MCF 10A (cell line): Measurements from ENCODE around the gene TPK1. TPM values are rescaled to one million over a fixed set of nuclear protein-coding genes. Genes with fewer than 3 reads are reported as not detected.

ENCODE experiments used
- BruUV-seq: library from RNA; stranded (reverse); fragments of 400-500 nt; replicated peaks from 2 replicates; lab custom pipeline; 2021; lab: Mats Ljungman, UMichigan
- CTCF ChIA-PET: fragments of 300-600 bp; sonication (Branson Sonifier 250); formaldehyde crosslinking; extraction: SDS; loops from one replicate; lab custom pipeline; 2021; ENCODE audit warnings: antibody characterized with exemption, inconsistent platforms; lab: Yijun Ruan, JAX
- POLR2A ChIA-PET: fragments of 300-600, 350-650 bp; sonication (Branson Sonifier 250); formaldehyde crosslinking; extraction: SDS; loops from one replicate; lab custom pipeline; 2020; ENCODE audit warnings: antibody characterized with exemption, inconsistent platforms; lab: Yijun Ruan, JAX
- DNase-seq: peaks from one replicate; pipeline ENCODE4 v3.0.0-alpha.2; 2018; ENCODE audit not compliant: unreplicated experiment
- H3K27ac Mint-ChIP-seq: one replicate; pipeline ENCODE4 v1.8.0; 2022; ENCODE audit warnings: mild to moderate bottlenecking, low read depth, mixed read lengths; ENCODE audit not compliant: unreplicated experiment
- H3K27me3 Mint-ChIP-seq: one replicate; pipeline ENCODE4 v1.8.0; 2022; ENCODE audit warnings: mixed read lengths; ENCODE audit not compliant: insufficient read depth, unreplicated experiment
- H3K36me3 Mint-ChIP-seq: one replicate; pipeline ENCODE4 v1.8.0; 2022; ENCODE audit warnings: mild to moderate bottlenecking, moderate library complexity, mixed read lengths; ENCODE audit not compliant: insufficient read depth, unreplicated experiment
- H3K4me1 Mint-ChIP-seq: one replicate; pipeline ENCODE4 v1.8.0; 2022; ENCODE audit warnings: mixed read lengths; ENCODE audit not compliant: insufficient read depth, unreplicated experiment
- H3K4me3 Mint-ChIP-seq: one replicate; pipeline ENCODE4 v1.8.0; 2022; ENCODE audit warnings: mild to moderate bottlenecking, moderate library complexity, mixed read lengths; ENCODE audit not compliant: unreplicated experiment
- H3K9me3 Mint-ChIP-seq: one replicate; pipeline ENCODE4 v1.8.0; 2022; ENCODE audit warnings: mixed read lengths; ENCODE audit not compliant: unreplicated experiment
- intact Hi-C: fragments of 100-400 bp; cut with micrococcal nuclease; formaldehyde crosslinking; loops from 2 replicates; pipeline ENCODE4 v1.14.1; 2022
- total RNA-seq: library from RNA; stranded (reverse); gene quantifications from 2 replicates; pipeline ENCODE4 v1.2.3, GENCODE V29; 2022
- TF ChIP-seq, protein P1 (sequence below): fragments of 200-600 bp; IDR thresholded peaks from one replicate; pipeline ENCODE4 v1.8.0; 2022; ENCODE audit warnings: antibody characterized with exemption, mild to moderate bottlenecking; ENCODE audit not compliant: unreplicated experiment

The TPK1 gene
- total RNA-seq, 1 experiment from 2014 or later = 8.8 TPM

DNA sequence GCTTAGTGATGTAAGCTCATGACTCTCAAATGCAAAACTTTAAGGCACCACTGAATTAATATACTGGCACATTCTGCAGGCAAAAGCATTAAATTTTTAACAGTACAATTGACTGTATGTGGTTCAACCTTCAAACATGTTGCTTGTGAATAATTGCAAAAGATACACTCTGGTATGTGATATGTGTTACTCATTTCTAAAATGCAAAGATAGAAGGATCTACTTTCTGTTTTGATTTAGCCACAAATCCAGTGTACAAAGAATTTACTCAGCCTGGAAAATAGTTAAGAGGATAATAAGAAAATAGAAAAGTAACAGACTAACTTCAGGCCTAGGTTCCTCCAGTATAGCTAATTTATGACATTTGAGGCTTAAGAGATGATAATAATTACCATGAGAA is 365.8 kb downstream of the TPK1 start:
- no TSS peak for BruUV-seq
- Mint-ChIP-seq H3K27me3 (no peaks in the 10 kb centered on the region), H3K4me1 (no peaks in the 10 kb centered on the region), H3K9me3 (no peaks in the 10 kb centered on the region), H3K27ac (no peak overlapping the region), H3K4me3 (no peak overlapping the region), H3K36me3 (no peaks in the 10 kb centered on the region)
- CTCF ChIA-PET = no interaction called here
- intact Hi-C loops = no loop called here
- no peak for DNase-seq
- TF ChIP-seq, protein P1, sequence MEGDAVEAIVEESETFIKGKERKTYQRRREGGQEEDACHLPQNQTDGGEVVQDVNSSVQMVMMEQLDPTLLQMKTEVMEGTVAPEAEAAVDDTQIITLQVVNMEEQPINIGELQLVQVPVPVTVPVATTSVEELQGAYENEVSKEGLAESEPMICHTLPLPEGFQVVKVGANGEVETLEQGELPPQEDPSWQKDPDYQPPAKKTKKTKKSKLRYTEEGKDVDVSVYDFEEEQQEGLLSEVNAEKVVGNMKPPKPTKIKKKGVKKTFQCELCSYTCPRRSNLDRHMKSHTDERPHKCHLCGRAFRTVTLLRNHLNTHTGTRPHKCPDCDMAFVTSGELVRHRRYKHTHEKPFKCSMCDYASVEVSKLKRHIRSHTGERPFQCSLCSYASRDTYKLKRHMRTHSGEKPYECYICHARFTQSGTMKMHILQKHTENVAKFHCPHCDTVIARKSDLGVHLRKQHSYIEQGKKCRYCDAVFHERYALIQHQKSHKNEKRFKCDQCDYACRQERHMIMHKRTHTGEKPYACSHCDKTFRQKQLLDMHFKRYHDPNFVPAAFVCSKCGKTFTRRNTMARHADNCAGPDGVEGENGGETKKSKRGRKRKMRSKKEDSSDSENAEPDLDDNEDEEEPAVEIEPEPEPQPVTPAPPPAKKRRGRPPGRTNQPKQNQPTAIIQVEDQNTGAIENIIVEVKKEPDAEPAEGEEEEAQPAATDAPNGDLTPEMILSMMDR = no peak
- POLR2A ChIA-PET = no interaction called here

DNA sequence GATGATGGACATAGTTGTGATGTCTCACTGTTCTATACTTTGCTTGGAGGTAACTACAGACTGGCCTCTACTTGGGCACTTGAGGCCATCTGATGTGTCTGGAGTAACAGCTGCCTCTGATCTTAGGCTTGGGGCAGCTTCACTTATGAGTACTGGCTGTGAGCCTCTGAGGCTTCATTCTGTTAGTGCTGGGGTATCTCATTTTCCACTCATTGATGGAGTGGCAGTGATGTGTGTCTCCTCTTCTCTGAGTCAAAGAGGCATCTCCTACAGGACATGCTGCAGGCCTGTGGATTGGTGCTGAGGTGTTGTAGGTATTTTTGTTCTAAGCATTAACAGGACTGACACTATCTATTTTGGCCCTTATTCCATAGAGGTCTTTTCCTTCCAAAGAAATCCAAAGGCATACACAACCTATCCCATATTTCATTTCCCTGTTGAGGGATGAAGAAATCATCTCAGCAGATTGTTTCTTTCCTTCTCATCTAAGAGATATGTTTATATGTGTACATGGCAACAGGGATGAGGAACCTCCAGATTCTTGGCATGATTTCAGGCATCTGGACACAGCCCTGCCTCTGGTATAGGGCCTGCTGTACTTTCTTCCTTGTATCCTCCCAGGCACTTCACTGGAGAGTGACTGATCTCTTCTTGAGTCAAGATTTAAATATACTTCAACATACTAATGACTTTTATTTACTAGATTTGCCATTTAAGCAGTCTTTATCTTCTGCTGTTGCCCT is 366.7 kb downstream of the TPK1 start:
- Mint-ChIP-seq H3K27me3 (no peaks in the 10 kb centered on the region), H3K36me3 (no peaks in the 10 kb centered on the region), H3K9me3 (no peaks in the 10 kb centered on the region), H3K27ac (no peak overlapping the region), H3K4me3 (no peak overlapping the region), H3K4me1 (no peaks in the 10 kb centered on the region)
- TF ChIP-seq, protein P1 = no peak
- no TSS peak for BruUV-seq
- DNase-seq = peak; percentile 15
- intact Hi-C loops = no loop called here
- POLR2A ChIA-PET = no interaction called here
- CTCF ChIA-PET = no interaction called here

DNA sequence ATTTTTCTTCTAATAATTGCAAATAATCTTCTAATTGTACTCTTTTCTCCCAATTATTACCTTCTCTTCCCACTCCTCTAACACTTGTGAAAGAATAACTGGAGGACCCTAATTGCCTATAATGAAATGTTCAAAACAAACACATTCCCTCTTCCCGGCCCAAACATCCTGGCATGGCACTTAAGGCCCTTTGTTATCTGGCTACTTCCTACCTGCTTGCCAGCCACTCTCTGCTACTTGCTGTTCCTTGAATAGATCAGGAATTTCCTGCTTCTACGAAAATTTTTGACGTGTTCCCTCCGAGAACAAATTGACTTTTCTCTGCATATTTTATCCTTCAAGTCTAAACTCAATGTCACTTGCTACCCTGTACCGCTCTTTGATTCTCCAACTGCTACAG is 376.2 kb downstream of the TPK1 start:
- Mint-ChIP-seq H3K27me3 (no peaks in the 10 kb centered on the region), H3K27ac (no peak overlapping the region), H3K4me3 (no peak overlapping the region), H3K36me3 (no peaks in the 10 kb centered on the region), H3K4me1 (no peaks in the 10 kb centered on the region), H3K9me3 (no peaks in the 10 kb centered on the region)
- CTCF ChIA-PET = no interaction called here
- no peak for DNase-seq
- BruUV-seq = no TSS peak
- intact Hi-C loops = no loop called here
- TF ChIP-seq, protein P1 = no peak
- POLR2A ChIA-PET = no interaction called here

DNA sequence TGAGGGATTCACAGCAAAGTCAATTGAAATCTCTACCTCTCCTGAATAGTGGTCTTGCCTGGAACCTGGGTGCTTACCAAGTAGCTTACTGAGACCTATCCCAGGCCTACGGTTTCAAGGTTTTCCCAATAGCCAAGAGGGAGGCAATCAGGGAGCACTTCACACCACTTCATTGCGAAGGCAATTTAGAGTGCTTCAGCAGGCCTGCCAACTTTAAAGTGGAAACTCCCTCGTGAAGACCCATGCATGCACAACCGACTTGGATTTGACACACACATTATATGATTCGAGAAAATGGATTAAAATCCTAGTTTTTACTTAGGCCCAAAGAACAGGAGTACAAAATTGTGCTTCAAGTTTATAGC is 380.8 kb downstream of the TPK1 start:
- no TSS peak for BruUV-seq
- Mint-ChIP-seq H3K4me3 (no peak overlapping the region), H3K36me3 (no peaks in the 10 kb centered on the region), H3K27me3 (no peaks in the 10 kb centered on the region), H3K4me1 (no peaks in the 10 kb centered on the region), H3K27ac (no peak overlapping the region), H3K9me3 (no peaks in the 10 kb centered on the region)
- intact Hi-C loops = no loop called here
- ChIA-PET POLR2A (interaction anchor here (0.5 to 0.9 kb wide), 4 partner anchors 41 to 476 kb away, joined by 3 read pairs; no protein-coding TSS in a partner anchor), CTCF (interaction anchor here (0.6 to 2.9 kb wide), 10 partner anchors 8 to 1337 kb away, joined by 3 to 15 read pairs (median 4); no protein-coding TSS in a partner anchor)
- DNase-seq = no peak
- TF ChIP-seq, protein P1 = no peak
